ENCODE data around the gene DDX46.
"Not testable (repeated sequence)": the region's sequence is repeated elsewhere in the genome, so short reads cannot be mapped to it uniquely, and the experiment has no call there.

The DDX46 gene

GRCh38 chr5:134845852-134846640, 87.5 kb downstream of the DDX46 start, which contains the start of gene C5orf24:
Gene C5orf24, plus strand, starts transcription at chr5:134845968. Its CDS starts 8,933 bp downstream, at chr5:134854901.
- DNase-seq = peak; percentile 95

- peak; percentile 49 for DNase-seq
Observed at GRCh38 chr5:134846641-134846960, 88.0 kb downstream of the DDX46 start.

GRCh38 chr5:134849434-134849933, 90.9 kb downstream of the DDX46 start:
- DNase-seq = not testable (repeated sequence)

- no peak for DNase-seq
Observed at GRCh38 chr5:134851307-134851923, 92.8 kb downstream of the DDX46 start.

- DNase-seq = not testable (repeated sequence)
Observed at GRCh38 chr5:134856465-134856864, 97.9 kb downstream of the DDX46 start.

GRCh38 chr5:134857401-134857800, 98.8 kb downstream of the DDX46 start:
- DNase-seq = no peak

GRCh38 chr5:134864707-134865106, 106.1 kb downstream of the DDX46 start:
- DNase-seq = no peak

- DNase-seq = peak; percentile 38
Observed at GRCh38 chr5:134873494-134873893, 114.9 kb downstream of the DDX46 start.

- peak; percentile 87 for DNase-seq
Observed at GRCh38 chr5:134873987-134874830, 115.6 kb downstream of the DDX46 start, which contains the start of gene TXNDC15. Gene TXNDC15, plus strand, starts transcription at chr5:134874371. Its CDS starts 57 bp downstream, at chr5:134874428.

GRCh38 chr5:134874831-134875655, 116.5 kb downstream of the DDX46 start:
- peak; percentile 55 for DNase-seq

GRCh38 chr5:134877159-134877558, 118.6 kb downstream of the DDX46 start:
- no peak for DNase-seq

GRCh38 chr5:134878403-134878802, 119.8 kb downstream of the DDX46 start:
- no peak for DNase-seq

GRCh38 chr5:134879456-134879855, 120.9 kb downstream of the DDX46 start:
- DNase-seq = no peak

Measured in activated CD4-positive, alpha-beta T cell treated with anti-CD3 and anti-CD28 coated beads for 48 hours (primary cell).